RWPE1 (cell line): Measurements from ENCODE around the gene EOGT.

Experiments
- CTCF ChIA-PET: fragments of 350-600 bp; sonication (Branson Sonifier 250); formaldehyde crosslinking; extraction: SDS; loops from one replicate; lab custom pipeline; 2021; lab: Yijun Ruan, JAX
- POLR2A ChIA-PET: fragments of 400-600 bp; formaldehyde crosslinking; extraction: SDS; loops from one replicate; lab custom pipeline; 2020; ENCODE audit warnings: antibody characterized with exemption; ENCODE audit not compliant: low non-redundant PET; lab: Yijun Ruan, JAX
- DNase-seq: peaks from one replicate; pipeline ENCODE4 v3.0.0; 2012; ENCODE audit warnings: low spot score
- H3K27ac ChIP-seq: fragments of 450-650 bp; 2 replicates; pipeline ENCODE4 v1.5.1; 2017
- CTCF ChIP-seq: fragments of 450-650 bp; conservative IDR thresholded peaks from 2 replicates; pipeline ENCODE4 v1.5.1; 2017; ENCODE audit warnings: low read depth, mild to moderate bottlenecking

Gene EOGT

DNA sequence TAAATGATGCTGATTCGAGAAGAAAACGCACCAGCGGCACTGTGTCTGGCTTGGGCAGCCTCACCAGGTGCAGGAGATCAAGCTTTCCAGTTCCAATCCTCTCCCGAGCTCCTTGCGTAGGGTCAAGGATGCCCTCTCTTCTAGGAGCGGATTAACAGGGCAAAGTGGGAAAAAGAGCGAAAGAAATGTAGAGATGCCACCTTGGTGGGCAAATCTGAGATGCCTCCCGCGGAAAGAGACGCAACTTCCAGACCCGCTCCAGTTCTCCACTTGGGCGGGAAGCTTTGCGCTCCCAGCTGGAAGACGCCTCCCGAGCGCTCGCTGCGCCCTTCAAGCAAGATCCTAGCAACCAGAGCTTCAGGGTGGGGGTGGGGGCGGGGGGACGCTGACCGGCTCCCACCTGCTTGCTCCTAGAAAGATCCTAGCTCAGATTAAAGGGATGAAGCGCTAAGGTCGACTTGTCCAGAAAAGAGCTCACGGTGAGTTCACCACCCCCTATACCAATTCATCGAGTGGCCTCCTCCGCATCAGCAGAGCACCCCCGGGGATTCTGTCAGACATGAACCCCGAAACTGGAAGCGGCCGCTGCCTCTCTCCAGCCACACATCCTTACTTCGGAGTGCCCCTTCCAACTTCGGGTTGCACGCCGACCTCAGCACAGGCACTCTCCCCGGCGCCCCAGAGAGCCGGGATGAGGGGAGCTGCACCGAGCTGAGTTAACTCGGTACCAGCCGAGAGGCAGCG is 81.9 kb downstream of the EOGT start:
- CTCF ChIA-PET = interaction anchor here (0.6 to 1.2 kb wide), 2 partner anchors 9 to 185 kb away, joined by 3 to 5 read pairs; no protein-coding TSS in a partner anchor
- no peak for DNase-seq
- H3K27ac ChIP-seq = no peak overlapping the region
- TF ChIP-seq CTCF = no peak
- POLR2A ChIA-PET = no interaction called here
